SK-N-SH (cell line): ENCODE results near the gene CCL26. TPM values are rescaled to one million over a fixed set of nuclear protein-coding genes. Genes with fewer than 3 reads are reported as not detected.
A peak's percentile ranks its signal among the peaks of the same experiment; 100 is the strongest.

Source experiments
- CTCF ChIA-PET: fragments of 300-600, 350-600 bp; formaldehyde crosslinking; extraction: SDS; loops from one replicate; lab custom pipeline; 2021; lab: Yijun Ruan, JAX
- POLR2A ChIA-PET: fragments of 350-600 bp; sonication (Branson Sonifier 250); formaldehyde crosslinking; extraction: SDS; loops from one replicate; lab custom pipeline; 2020; ENCODE audit warnings: antibody characterized with exemption, inconsistent platforms; lab: Yijun Ruan, JAX
- DNase-seq: peaks from one replicate; pipeline ENCODE4 v3.0.0; 2012
- H2AFZ ChIP-seq: fragments of 200-600 bp; sonication (generic); 2 replicates; pipeline ENCODE4 v1.8.1; 2016; ENCODE audit warnings: antibody characterized with exemption, mild to moderate bottlenecking, low read depth
- H3F3A ChIP-seq: fragments of 200-600 bp; sonication (generic); replicated peaks from 2 replicates; pipeline ENCODE3; 2016; ENCODE audit warnings: antibody characterized with exemption, mild to moderate bottlenecking; ENCODE audit not compliant: insufficient read depth
- H3K27ac ChIP-seq, 2 experiments: fragments of 200-500 bp in 1 of 2; fragments of 200-600 bp in 1 of 2; sonication (Bioruptor generic) in 1 of 2; sonication (generic), shearing (Covaris generic) in 1 of 2; 2 replicates each; pipeline versions ENCODE4 v1.5.1 to v1.6.1; 2014 to 2016; ENCODE audit warnings: low read depth in 2 of 2, inconsistent platforms in 1 of 2, low read length in 1 of 2, mild to moderate bottlenecking in 1 of 2, mixed read lengths in 1 of 2
- H3K27me3 ChIP-seq: fragments of 200-600 bp; sonication (generic), shearing (Covaris generic); 2 replicates; pipeline ENCODE4 v1.6.1; 2016; ENCODE audit warnings: mixed run types; ENCODE audit not compliant: insufficient read depth
- H3K36me3 ChIP-seq, 2 experiments: fragments of 200-500 bp in 1 of 2; fragments of 200-600 bp in 1 of 2; sonication (Bioruptor generic) in 1 of 2; sonication (generic) in 1 of 2; replicated peaks in 1 of 2; 2 replicates each; pipeline versions ENCODE3 to v1.5.1; 2014 to 2016; ENCODE audit warnings: low read length in 1 of 2, mild to moderate bottlenecking in 1 of 2; ENCODE audit not compliant: insufficient read depth in 2 of 2, control insufficient read depth in 1 of 2
- H3K4me1 ChIP-seq, 2 experiments: fragments of 200-500 bp in 1 of 2; fragments of 200-600 bp in 1 of 2; sonication (Bioruptor generic) in 1 of 2; sonication (generic), shearing (Covaris generic) in 1 of 2; 2 replicates each; pipeline versions ENCODE4 v1.5.1 to v1.6.1; 2014 to 2016; ENCODE audit warnings: low read depth in 1 of 2, low read length in 1 of 2, mixed run types in 1 of 2; ENCODE audit not compliant: insufficient read depth in 2 of 2, control insufficient read depth in 1 of 2
- H3K4me2 ChIP-seq: fragments of 200-600 bp; sonication (generic), shearing (Covaris generic); 2 replicates; pipeline ENCODE4 v1.6.1; 2017; ENCODE audit warnings: mixed run types
- H3K4me3 ChIP-seq, 2 experiments: fragments of 200-500 bp in 1 of 2; fragments of 200-600 bp in 1 of 2; sonication (Bioruptor generic) in 1 of 2; sonication (generic), shearing (Covaris generic) in 1 of 2; 2 replicates each; pipeline versions ENCODE4 v1.5.1 to v1.8.1; 2014 to 2016; ENCODE audit warnings: low read depth in 2 of 2, inconsistent platforms in 1 of 2, low read length in 1 of 2, mild to moderate bottlenecking in 1 of 2, mixed read lengths in 1 of 2, moderate library complexity in 1 of 2
- H3K79me2 ChIP-seq: fragments of 200-600 bp; sonication (generic); 2 replicates; pipeline ENCODE4 v1.8.1; 2017; ENCODE audit warnings: mild to moderate bottlenecking; ENCODE audit not compliant: insufficient read depth
- H3K9ac ChIP-seq: fragments of 200-600 bp; sonication (generic); 2 replicates; pipeline ENCODE4 v1.6.1; 2017; ENCODE audit warnings: mixed run types
- H3K9me2 ChIP-seq: fragments of 200-600 bp; sonication (generic); 2 replicates; pipeline ENCODE4 v1.6.1; 2017; ENCODE audit warnings: mixed run types
- H3K9me3 ChIP-seq: fragments of 200-600 bp; sonication (generic); 2 replicates; pipeline ENCODE4 v1.6.1; 2017; ENCODE audit warnings: mixed run types, mild to moderate bottlenecking, moderate library complexity
- H4K20me1 ChIP-seq: fragments of 200-600 bp; sonication (generic); 2 replicates; pipeline ENCODE4 v1.6.1; 2017; ENCODE audit warnings: mild to moderate bottlenecking, mixed run types; ENCODE audit not compliant: insufficient read depth
- CHD2 ChIP-seq: fragments of 150-350 bp; IDR thresholded peaks from 2 replicates; pipeline ENCODE4 v1.6.1; 2018; ENCODE audit warnings: low read length; ENCODE audit not compliant: partially characterized antibody
- FOSL2 ChIP-seq: IDR thresholded peaks from 2 replicates; pipeline ENCODE4 v1.4.0; 2012; ENCODE audit warnings: low read depth, mild to moderate bottlenecking, moderate library complexity, borderline replicate concordance
- FOXM1 ChIP-seq: IDR thresholded peaks from 2 replicates; pipeline ENCODE4 v1.4.0; 2012; ENCODE audit warnings: low read depth, mild to moderate bottlenecking
- GABPA ChIP-seq: IDR thresholded peaks from 2 replicates; pipeline ENCODE4 v1.4.0; 2012; ENCODE audit warnings: low read depth, mild to moderate bottlenecking
- MAX ChIP-seq: IDR thresholded peaks from 2 replicates; pipeline ENCODE4 v1.4.0; 2012; ENCODE audit warnings: low read depth
- NRF1 ChIP-seq: IDR thresholded peaks from 2 replicates; pipeline ENCODE4 v1.6.1; 2012; ENCODE audit warnings: low read depth, mild to moderate bottlenecking, low read length
- PBX3 ChIP-seq: IDR thresholded peaks from 2 replicates; pipeline ENCODE4; 2012
- RXRA ChIP-seq: IDR thresholded peaks from 2 replicates; pipeline ENCODE4 v1.4.0; 2012; ENCODE audit warnings: low read depth, mild to moderate bottlenecking, borderline replicate concordance
- TAF1 ChIP-seq: IDR thresholded peaks from 2 replicates; pipeline ENCODE4 v1.6.1; 2012; ENCODE audit warnings: low read depth, mild to moderate bottlenecking, low read length, moderate library complexity, borderline replicate concordance
- WGBS: methylation state at CpG from one replicate; pipeline ENCODE4 v1.1.6; 2017; ENCODE audit warnings: low lambda C conversion rate; 5-methylcytosine and 5-hydroxymethylcytosine counted together
- polyA plus RNA-seq, 3 experiments: library from polyadenylated mRNA; depleted of rRNA; stranded (reverse); fragments of >200 nt; gene quantifications; 2 replicates each; pipeline ENCODE4 v1.2.3, GENCODE V29; 2012
- TF ChIP-seq, protein P1 (sequence below): fragments of 150-350 bp; IDR thresholded peaks from 2 replicates; pipeline ENCODE4 v1.6.1; 2016; ENCODE audit warnings: mild to moderate bottlenecking, low read depth, low read length
- TF ChIP-seq, protein P2 (sequence below): IDR thresholded peaks from 2 replicates; pipeline ENCODE4 v1.4.0; 2012; ENCODE audit warnings: low read depth, borderline replicate concordance

The CCL26 gene
- polyA plus RNA-seq, 1 of the 3 experiments (the other 2 are of a cell fraction) = not detected

DNA sequence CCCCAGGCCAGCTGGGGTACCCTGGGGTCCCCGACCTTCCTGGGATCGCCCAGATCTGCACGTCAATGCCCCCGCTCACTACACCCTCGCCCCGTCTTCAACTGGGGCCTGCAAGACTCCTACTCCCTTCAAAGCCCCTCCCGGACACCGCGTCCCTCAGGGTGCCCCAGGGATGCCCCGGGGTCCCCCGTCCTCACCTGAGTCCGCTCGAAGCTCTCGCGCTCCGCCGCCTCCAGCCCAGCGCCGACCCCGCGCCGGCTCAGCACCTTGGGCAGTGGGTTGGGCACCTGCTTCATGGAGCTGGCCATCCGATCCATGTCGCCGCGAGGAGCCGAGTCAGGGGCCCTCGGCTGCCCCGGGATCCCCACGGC, 33.4 kb downstream of the CCL26 start, which contains the start of gene HIP1:
Gene HIP1 (minus strand): TSS at position 338 of the 371 bp plus-strand sequence. CDS start 21 bp downstream, at position 317.
- ChIA-PET CTCF (interaction anchor here (0.9 to 2.4 kb wide), 3 partner anchors 11 to 23 kb away, joined by 3 to 16 read pairs (median 4); no protein-coding TSS in a partner anchor), POLR2A (no interaction called here)
- Histone ChIP-seq H3K27ac (peak within 1 kb of the TSS; percentile 24 to 53; a peak in 3 of 4 replicates), H3K9me2 (no peaks in the 10 kb centered on the region), H3K36me3 (no peaks in the 10 kb centered on the region)
- TF ChIP-seq FOSL2 = no peak
- 0 out of 2 replicates have a peak, but pooled peaks have one; percentile 12 for TF ChIP-seq TAF1
- 0 out of 2 replicates have a peak, but pooled peaks have one; percentile 24 for TF ChIP-seq MAX
- TF ChIP-seq, all 33 proteins: peak for 2
- H3K27me3 ChIP-seq = no peaks in the 10 kb centered on the region
- H4K20me1 ChIP-seq = no peaks in the 10 kb centered on the region
- H3F3A ChIP-seq = peaks cover 12% of the 10 kb centered on the region
- peak within 1 kb of the TSS; percentile 99 for H2AFZ ChIP-seq
- H3K4me2 ChIP-seq = peak within 1 kb of the TSS; percentile 100
- no peaks in the 10 kb centered on the region for H3K9me3 ChIP-seq
- H3K4me3 ChIP-seq = peak within 1 kb of the TSS; percentile 71 to 99
- H3K79me2 ChIP-seq = no peaks in the 10 kb centered on the region
- H3K9ac ChIP-seq = peak within 1 kb of the TSS; percentile 85
- whole genome bisulfite sequencing = 0% methylated on average over 22 of the region's 30 CpGs
- no peak for DNase-seq
- peaks cover 2 to 5% of the 10 kb centered on the region in 2 experiments; a peak in 1 of 4 replicates for H3K4me1 ChIP-seq

DNA sequence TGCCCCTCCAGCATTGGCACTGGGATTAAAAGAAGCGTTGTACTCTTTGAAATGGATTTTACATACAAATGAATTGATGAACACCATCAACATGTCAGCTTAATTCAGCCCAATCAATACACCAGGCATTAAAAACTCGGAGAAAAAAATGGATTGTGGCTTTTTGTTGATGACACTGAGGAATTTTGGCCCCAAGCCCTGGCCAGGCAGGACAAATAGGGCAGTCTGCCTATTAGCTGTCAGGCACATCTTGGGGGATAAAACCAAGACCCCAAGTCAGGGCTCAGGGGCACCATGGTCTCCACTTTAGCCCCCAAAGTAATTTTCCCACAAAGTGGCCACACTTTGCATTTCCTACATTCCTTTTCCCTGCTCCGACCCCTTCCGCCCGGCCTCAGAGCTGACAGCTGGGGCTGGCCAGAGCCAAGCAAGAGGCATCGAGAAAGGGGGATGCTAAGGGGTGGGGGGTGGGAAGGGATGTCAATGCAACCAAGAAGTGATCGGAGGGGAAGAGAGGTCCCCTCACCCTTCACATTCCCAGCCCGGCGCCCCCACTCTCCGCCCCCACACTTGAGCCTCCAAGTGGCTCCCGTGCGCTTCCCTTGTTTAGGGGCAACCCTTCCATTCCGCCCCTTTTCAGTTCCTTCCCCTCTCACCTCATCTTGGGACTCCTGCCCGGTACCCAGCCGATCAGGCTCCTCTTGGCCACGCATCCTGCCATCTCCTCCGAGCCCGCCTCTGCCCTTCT, 34.0 kb downstream of the CCL26 start:
- Histone ChIP-seq H3K9me2 (no peaks in the 10 kb centered on the region), H3K4me1 (peaks cover 5 to 8% of the 10 kb centered on the region in 2 experiments; a peak in 1 of 4 replicates), H3K9me3 (no peaks in the 10 kb centered on the region), H3K27me3 (no peaks in the 10 kb centered on the region), H3F3A (peaks cover 18% of the 10 kb centered on the region), H4K20me1 (no peaks in the 10 kb centered on the region), H3K9ac (peak overlapping the region; percentile 85), H2AFZ (peak overlapping the region; percentile 99), H3K36me3 (no peaks in the 10 kb centered on the region), H3K4me3 (peak overlapping the region; percentile 71 to 99), H3K4me2 (peak overlapping the region; percentile 100), H3K79me2 (no peaks in the 10 kb centered on the region), H3K27ac (no peak overlapping the region; a peak in 1 of 4 replicates)
- DNase-seq = peak; percentile 43
- ChIA-PET CTCF (interaction anchor here (1.3 to 2.4 kb wide), 4 partner anchors 10 to 25 kb away, joined by 3 to 16 read pairs (median 4); no protein-coding TSS in a partner anchor), POLR2A (no interaction called here)
- WGBS = 14% methylated on average over 18 of the region's 18 CpGs
- TF ChIP-seq RXRA = no peak
- no peak for TF ChIP-seq FOXM1
- TF ChIP-seq CHD2 = no peak
- TF ChIP-seq TAF1 = no peak
- peak; percentile 9; the same call in 1 of the 2 replicates for TF ChIP-seq PBX3
- TF ChIP-seq, protein P1, sequence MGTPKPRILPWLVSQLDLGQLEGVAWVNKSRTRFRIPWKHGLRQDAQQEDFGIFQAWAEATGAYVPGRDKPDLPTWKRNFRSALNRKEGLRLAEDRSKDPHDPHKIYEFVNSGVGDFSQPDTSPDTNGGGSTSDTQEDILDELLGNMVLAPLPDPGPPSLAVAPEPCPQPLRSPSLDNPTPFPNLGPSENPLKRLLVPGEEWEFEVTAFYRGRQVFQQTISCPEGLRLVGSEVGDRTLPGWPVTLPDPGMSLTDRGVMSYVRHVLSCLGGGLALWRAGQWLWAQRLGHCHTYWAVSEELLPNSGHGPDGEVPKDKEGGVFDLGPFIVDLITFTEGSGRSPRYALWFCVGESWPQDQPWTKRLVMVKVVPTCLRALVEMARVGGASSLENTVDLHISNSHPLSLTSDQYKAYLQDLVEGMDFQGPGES = no peak
- TF ChIP-seq GABPA = no peak
- 0 out of 2 replicates have a peak, but pooled peaks have one; percentile 10 for TF ChIP-seq NRF1
- TF ChIP-seq, protein P2, sequence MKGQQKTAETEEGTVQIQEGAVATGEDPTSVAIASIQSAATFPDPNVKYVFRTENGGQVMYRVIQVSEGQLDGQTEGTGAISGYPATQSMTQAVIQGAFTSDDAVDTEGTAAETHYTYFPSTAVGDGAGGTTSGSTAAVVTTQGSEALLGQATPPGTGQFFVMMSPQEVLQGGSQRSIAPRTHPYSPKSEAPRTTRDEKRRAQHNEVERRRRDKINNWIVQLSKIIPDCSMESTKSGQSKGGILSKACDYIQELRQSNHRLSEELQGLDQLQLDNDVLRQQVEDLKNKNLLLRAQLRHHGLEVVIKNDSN = no peak
